ENCODE results near the gene DACH1. TPM values are rescaled to one million over a fixed set of nuclear protein-coding genes. Genes with fewer than 3 reads are reported as not detected.
"Not testable (repeated sequence)": the region's sequence is repeated elsewhere in the genome, so short reads cannot be mapped to it uniquely, and the experiment has no call there.

DACH1 gene
- total RNA-seq, 1 donor from 2014 or later, result 1.2 TPM

- Histone ChIP-seq H3K4me3 (ENCODE audit: low read depth, low read length) (no peak overlapping the region), H3K27me3 (ENCODE audit: control insufficient read depth, insufficient read depth, low read length) (no peaks in the 10 kb centered on the region), H3K36me3 (ENCODE audit: control insufficient read depth, insufficient read depth, low read length) (no peaks in the 10 kb centered on the region)
- no peak for DNase-seq (ENCODE audit: low read depth)
- TF ChIP-seq, protein P1, sequence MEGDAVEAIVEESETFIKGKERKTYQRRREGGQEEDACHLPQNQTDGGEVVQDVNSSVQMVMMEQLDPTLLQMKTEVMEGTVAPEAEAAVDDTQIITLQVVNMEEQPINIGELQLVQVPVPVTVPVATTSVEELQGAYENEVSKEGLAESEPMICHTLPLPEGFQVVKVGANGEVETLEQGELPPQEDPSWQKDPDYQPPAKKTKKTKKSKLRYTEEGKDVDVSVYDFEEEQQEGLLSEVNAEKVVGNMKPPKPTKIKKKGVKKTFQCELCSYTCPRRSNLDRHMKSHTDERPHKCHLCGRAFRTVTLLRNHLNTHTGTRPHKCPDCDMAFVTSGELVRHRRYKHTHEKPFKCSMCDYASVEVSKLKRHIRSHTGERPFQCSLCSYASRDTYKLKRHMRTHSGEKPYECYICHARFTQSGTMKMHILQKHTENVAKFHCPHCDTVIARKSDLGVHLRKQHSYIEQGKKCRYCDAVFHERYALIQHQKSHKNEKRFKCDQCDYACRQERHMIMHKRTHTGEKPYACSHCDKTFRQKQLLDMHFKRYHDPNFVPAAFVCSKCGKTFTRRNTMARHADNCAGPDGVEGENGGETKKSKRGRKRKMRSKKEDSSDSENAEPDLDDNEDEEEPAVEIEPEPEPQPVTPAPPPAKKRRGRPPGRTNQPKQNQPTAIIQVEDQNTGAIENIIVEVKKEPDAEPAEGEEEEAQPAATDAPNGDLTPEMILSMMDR (IDR thresholded peaks at IDR 0.05; ENCODE audit: insufficient read depth, low read length, poor library complexity, severe bottlenecking), result no peak
Observed at GRCh38 chr13:71853725-71854124, 13.3 kb downstream of the DACH1 start.

DNA sequence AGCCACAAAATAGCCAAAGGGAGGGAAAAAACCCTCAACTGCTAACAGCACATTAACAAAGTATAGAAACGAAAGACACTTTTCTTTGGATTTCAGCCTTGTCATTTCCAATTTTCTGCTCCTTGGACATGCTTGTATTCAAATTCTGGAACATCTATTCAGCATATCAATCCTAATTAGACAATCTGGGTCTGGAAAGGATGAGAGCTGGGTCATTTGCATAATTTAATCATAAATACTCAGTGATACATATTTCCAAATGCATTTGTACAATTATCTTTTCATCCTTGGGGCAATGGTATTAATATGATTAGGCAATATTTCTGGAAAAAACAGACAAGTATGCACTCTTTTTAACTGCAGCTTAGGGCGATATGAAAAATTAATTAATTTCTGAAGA, 14.3 kb downstream of the DACH1 start:
- TF ChIP-seq, protein P1 (IDR thresholded peaks at IDR 0.05; ENCODE audit: insufficient read depth, low read length, poor library complexity, severe bottlenecking), result no peak
- H3K4me3 ChIP-seq (ENCODE audit: low read depth, low read length), result no peak overlapping the region
- no peaks in the 10 kb centered on the region for H3K27me3 ChIP-seq (ENCODE audit: control insufficient read depth, insufficient read depth, low read length)
- no peaks in the 10 kb centered on the region for H3K36me3 ChIP-seq (ENCODE audit: control insufficient read depth, insufficient read depth, low read length)
- DNase-seq (ENCODE audit: low read depth), result no peak

DNA sequence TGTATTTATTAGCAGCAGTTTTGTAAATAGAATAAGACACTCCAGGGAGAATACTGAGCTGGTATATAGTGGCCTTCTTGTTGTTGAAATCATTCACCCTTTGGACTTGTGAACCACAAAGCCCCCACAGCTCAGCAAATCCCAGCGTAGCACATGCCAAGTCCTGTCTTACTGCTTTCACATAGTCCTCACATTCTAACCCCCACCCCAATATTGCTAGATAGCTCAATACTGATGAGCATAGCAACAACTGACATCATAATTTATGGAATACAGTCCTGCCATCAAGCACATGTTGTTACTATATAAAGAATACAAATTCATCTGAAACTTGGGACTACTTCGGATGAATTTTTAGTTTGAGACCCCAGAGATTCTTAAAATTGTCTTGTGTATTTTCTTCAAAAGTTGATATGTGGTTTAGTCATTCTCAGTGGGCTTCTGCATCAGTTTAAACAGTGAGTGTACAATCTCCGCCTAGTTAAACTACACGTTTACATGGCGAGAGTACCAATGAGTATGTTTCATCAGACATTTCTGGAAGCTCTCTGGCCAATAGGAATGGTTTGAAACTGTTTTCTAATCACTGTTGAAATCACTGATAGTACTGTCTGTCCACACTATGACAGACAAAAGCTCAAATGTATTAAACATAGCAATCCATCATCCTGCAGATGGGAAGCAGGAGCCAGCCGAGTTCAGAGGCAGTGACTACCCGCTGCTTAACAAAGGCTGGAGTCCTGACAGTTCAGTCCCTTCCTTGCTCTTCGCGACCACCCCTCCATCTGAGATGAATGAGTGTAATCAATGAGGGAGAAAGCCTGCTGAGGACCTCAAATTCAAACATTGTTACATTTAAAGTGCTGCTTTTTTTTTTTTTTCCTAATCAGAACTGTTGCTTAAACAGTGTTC, 15.2 kb downstream of the DACH1 start:
- DNase-seq (ENCODE audit: low read depth), result no peak
- H3K27me3 ChIP-seq (ENCODE audit: control insufficient read depth, insufficient read depth, low read length), result no peaks in the 10 kb centered on the region
- H3K36me3 ChIP-seq (ENCODE audit: control insufficient read depth, insufficient read depth, low read length), result no peaks in the 10 kb centered on the region
- TF ChIP-seq, protein P1 (IDR thresholded peaks at IDR 0.05; ENCODE audit: insufficient read depth, low read length, poor library complexity, severe bottlenecking), result no peak
- no peak overlapping the region for H3K4me3 ChIP-seq (ENCODE audit: low read depth, low read length)

GRCh38 chr13:71842003-71842402, 25.0 kb downstream of the DACH1 start:
- Histone ChIP-seq H3K36me3 (ENCODE audit: control insufficient read depth, insufficient read depth, low read length) (no peaks in the 10 kb centered on the region), H3K4me3 (ENCODE audit: low read depth, low read length) (no peak overlapping the region), H3K27me3 (ENCODE audit: control insufficient read depth, insufficient read depth, low read length) (no peaks in the 10 kb centered on the region)
- DNase-seq (ENCODE audit: low read depth), result no peak
- TF ChIP-seq, protein P1 (IDR thresholded peaks at IDR 0.05; ENCODE audit: insufficient read depth, low read length, poor library complexity, severe bottlenecking), result no peak

DNA sequence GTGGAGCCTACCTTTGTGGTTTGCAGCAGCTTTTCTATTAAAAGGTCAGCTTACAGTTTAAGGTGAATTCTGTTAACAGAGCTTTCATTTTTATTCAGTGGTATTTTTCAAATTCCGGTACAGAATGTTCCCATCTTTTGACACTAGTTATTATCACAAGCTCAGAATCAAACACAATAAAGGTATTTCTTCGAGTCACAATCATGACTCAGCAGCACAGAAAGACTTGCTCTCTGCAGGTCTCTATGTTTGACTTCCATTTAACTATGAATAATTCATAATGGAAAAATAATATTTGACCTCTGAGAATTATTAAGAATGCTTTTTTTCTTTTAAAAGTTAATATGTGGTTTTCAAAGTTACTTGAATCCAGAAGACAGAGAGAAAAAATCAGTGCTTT, 28.2 kb downstream of the DACH1 start:
- Histone ChIP-seq H3K36me3 (ENCODE audit: control insufficient read depth, insufficient read depth, low read length) (no peaks in the 10 kb centered on the region), H3K4me3 (ENCODE audit: low read depth, low read length) (no peak overlapping the region), H3K27me3 (ENCODE audit: control insufficient read depth, insufficient read depth, low read length) (no peaks in the 10 kb centered on the region)
- TF ChIP-seq, protein P1 (IDR thresholded peaks at IDR 0.05; ENCODE audit: insufficient read depth, low read length, poor library complexity, severe bottlenecking), result no peak
- DNase-seq (ENCODE audit: low read depth), result no peak

DNA sequence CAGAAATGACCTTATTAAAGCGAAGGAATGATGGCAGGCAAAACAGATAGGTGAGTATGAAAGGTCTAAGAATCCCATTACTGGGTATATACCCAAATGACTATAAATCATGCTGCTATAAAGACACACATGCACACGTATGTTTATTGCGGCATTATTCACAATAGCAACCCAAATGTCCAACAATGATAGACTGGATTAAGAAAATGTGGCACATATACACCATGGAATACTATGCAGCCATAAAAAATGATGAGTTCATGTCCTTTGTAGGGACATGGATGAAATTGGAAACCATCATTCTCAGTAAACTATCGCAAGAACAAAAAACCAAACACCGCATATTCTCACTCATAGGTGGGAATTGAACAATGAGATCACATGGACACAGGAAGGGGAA, 29.4 kb downstream of the DACH1 start:
- H3K4me3 ChIP-seq (ENCODE audit: low read depth, low read length); DNase-seq (ENCODE audit: low read depth); H3K27me3 ChIP-seq (ENCODE audit: control insufficient read depth, insufficient read depth, low read length); H3K36me3 ChIP-seq (ENCODE audit: control insufficient read depth, insufficient read depth, low read length): not testable (repeated sequence)

Data from kidney epithelial cell (primary cell).